GM12878 (cell line): Measurements from ENCODE around the gene METTL27. TPM values are rescaled to one million over a fixed set of nuclear protein-coding genes. Genes with fewer than 3 reads are reported as not detected.

Source experiments
- ATAC-seq: fragments of 200-7000 bp; cut with Tn5 transposase; 3 replicates; pipeline ENCODE4 v1.9.1; 2020; ENCODE audit warnings: mild to moderate bottlenecking, moderate library complexity
- BruUV-seq: library from RNA; stranded (reverse); fragments of 400-500 nt; replicated peaks from 2 replicates; lab custom pipeline; 2021; lab: Mats Ljungman, UMichigan
- CTCF ChIA-PET: fragments of 300-600 bp; sonication (Branson Sonifier 250); formaldehyde crosslinking; extraction: SDS; loops from one replicate; lab custom pipeline; 2021; ENCODE audit warnings: inconsistent platforms; lab: Yijun Ruan, JAX
- POLR2A ChIA-PET: fragments of 350-600 bp; formaldehyde crosslinking; extraction: SDS; loops from one replicate; lab custom pipeline; 2021; ENCODE audit warnings: inconsistent platforms; lab: Charles Lee
- RAD21 ChIA-PET: fragments of 300-600 bp; sonication (Branson Sonifier 250); formaldehyde crosslinking; loops from one replicate; lab custom pipeline; 2023; ENCODE audit warnings: antibody characterized with exemption; ENCODE audit not compliant: unreplicated experiment; lab: Charles Lee
- SMC1A ChIA-PET: fragments of 300-600 bp; sonication (Branson Sonifier 250); formaldehyde crosslinking; loops from one replicate; lab custom pipeline; 2023; ENCODE audit not compliant: unreplicated experiment, uncharacterized antibody; lab: Charles Lee
- DNase-seq: peaks from one replicate; pipeline ENCODE4 v3.0.0-alpha.2; 2011; ENCODE audit warnings: low read depth, low spot score
- FAIRE-seq: peaks from 3 replicates; lab custom pipeline; 2011; peaks lifted over from hg19 to GRCh38; lab: Jason Lieb, UNC
- H2AFZ ChIP-seq: 2 replicates; pipeline ENCODE4 v1.6.0; 2011; ENCODE audit warnings: low read depth, low read length, control low read depth; ENCODE audit not compliant: control insufficient read depth
- H3K27ac ChIP-seq: 2 replicates; pipeline ENCODE4 v1.5.1; 2011; ENCODE audit warnings: control low read depth; ENCODE audit not compliant: control insufficient read depth, insufficient read depth
- H3K27me3 ChIP-seq, 2 experiments: replicated peaks in 1 of 2; 2 replicates each; pipeline versions ENCODE4 v1.6.0 to v1.6.1; 2011; ENCODE audit warnings: low read length in 1 of 2; ENCODE audit not compliant: control insufficient read depth in 2 of 2, insufficient read depth in 2 of 2
- H3K36me3 ChIP-seq, 2 experiments: 2 replicates each; pipeline ENCODE4 v1.5.1; 2011; ENCODE audit warnings: low read length in 1 of 2; ENCODE audit not compliant: control insufficient read depth in 2 of 2, insufficient read depth in 2 of 2
- H3K4me1 ChIP-seq: 2 replicates; pipeline ENCODE4 v1.6.1; 2011; ENCODE audit warnings: mild to moderate bottlenecking, low read length, moderate library complexity, mixed read lengths; ENCODE audit not compliant: control insufficient read depth, insufficient read depth
- H3K4me2 ChIP-seq: 2 replicates; pipeline ENCODE4 v1.6.0; 2011; ENCODE audit warnings: control low read depth; ENCODE audit not compliant: control insufficient read depth, insufficient read depth
- H3K4me3 ChIP-seq: fragments of 200-600 bp; sonication (generic); 2 replicates; pipeline ENCODE4 v1.5.1; 2016
- H3K79me2 ChIP-seq: 2 replicates; pipeline ENCODE4 v1.6.0; 2011; ENCODE audit warnings: low read length; ENCODE audit not compliant: control insufficient read depth, insufficient read depth
- H3K9ac ChIP-seq: 2 replicates; pipeline ENCODE4 v1.8.0; 2011; ENCODE audit warnings: low read length, control low read depth, mixed read lengths; ENCODE audit not compliant: control insufficient read depth, insufficient read depth
- H3K9me3 ChIP-seq: replicated peaks from 3 replicates; pipeline ENCODE4 v1.5.1; 2011; ENCODE audit warnings: mild to moderate bottlenecking, low read length; ENCODE audit not compliant: control insufficient read depth, insufficient read depth
- H4K20me1 ChIP-seq: 2 replicates; pipeline ENCODE4 v1.6.0; 2011; ENCODE audit not compliant: control insufficient read depth, insufficient read depth
- FOS ChIP-seq: IDR thresholded peaks from 3 replicates; pipeline ENCODE4 v1.6.1; 2011; ENCODE audit warnings: borderline replicate concordance; ENCODE audit not compliant: insufficient read length; ENCODE audit errors: extremely low read depth
- HDAC2 ChIP-seq: fragments of 200-600 bp; sonication (generic); IDR thresholded peaks from 2 replicates; pipeline ENCODE4 v1.6.1; 2017
- WGBS: methylation state at CpG from one replicate; pipeline ENCODE4 v1.1.6; 2016; ENCODE audit warnings: low lambda C conversion rate; ENCODE audit not compliant: insufficient replicate concordance, insufficient coverage; ENCODE audit errors: missing lambda C conversion rate; 5-methylcytosine and 5-hydroxymethylcytosine counted together
- in situ Hi-C: fragments of 300-500 bp; cut with MboI; formaldehyde crosslinking; loops from 9 replicates; pipeline ENCODE4 v1.14.3; 2018; ENCODE audit warnings: mixed read lengths
- intact Hi-C: fragments of 100-400 bp; cut with micrococcal nuclease; formaldehyde crosslinking; loops from one replicate; pipeline ENCODE4 v1.14.2; 2022; ENCODE audit not compliant: unreplicated experiment
- polyA plus RNA-seq, 11 experiments: library from polyadenylated mRNA; depleted of rRNA in 4 of 11; unstranded in 6 of 11; stranded (reverse) in 5 of 11; fragments of >200 nt; fragmentation: Nextera tagmentation in 4 of 11; fragmentation: Illumina TruSeq in 1 of 11; extraction: Ambion mirVana in 4 of 11; extraction: Trizol in 1 of 11; gene quantifications; 1 replicate in 1 of 11; 2 replicates in 10 of 11; pipeline versions ENCODE4 v1.2.1 to v1.2.3, GENCODE V29; 2011 to 2016; ENCODE audit warnings: inconsistent platforms in 2 of 11, missing spikeins in 2 of 11, low read depth in 1 of 11
- total RNA-seq, 4 experiments: library from RNA; depleted of rRNA in 3 of 4; stranded (reverse); fragments of >200 nt in 3 of 4; fragmentation: Illumina TruSeq in 1 of 4; extraction: Trizol in 1 of 4; gene quantifications; 2 replicates each; pipeline versions ENCODE4 v1.2.1 to v1.2.3, GENCODE V29; 2013 to 2021
- TF ChIP-seq, protein P1 (sequence below): fragments of 450-650 bp; IDR thresholded peaks from 2 replicates; pipeline ENCODE4 v1.6.1; 2016; ENCODE audit warnings: mild to moderate bottlenecking, moderate library complexity, borderline replicate concordance
- TF ChIP-seq, protein P2 (sequence below): IDR thresholded peaks from 2 replicates; pipeline ENCODE4 v1.6.1; 2011; ENCODE audit warnings: low read depth, mild to moderate bottlenecking, low read length, moderate library complexity, borderline replicate concordance; ENCODE audit errors: extremely low read depth
- TF ChIP-seq, protein P3 (sequence below): fragments of 450-650 bp; IDR thresholded peaks from 2 replicates; pipeline ENCODE4 v1.6.1; 2017; ENCODE audit warnings: antibody characterized with exemption, mild to moderate bottlenecking, moderate library complexity

The METTL27 gene
- total and polyA plus RNA-seq, 10 of the 15 experiments (the other 5 are each of a cell fraction or from before 2014, with no cell fraction given) = 0.10 to 3.4 (median 0.68) TPM

DNA sequence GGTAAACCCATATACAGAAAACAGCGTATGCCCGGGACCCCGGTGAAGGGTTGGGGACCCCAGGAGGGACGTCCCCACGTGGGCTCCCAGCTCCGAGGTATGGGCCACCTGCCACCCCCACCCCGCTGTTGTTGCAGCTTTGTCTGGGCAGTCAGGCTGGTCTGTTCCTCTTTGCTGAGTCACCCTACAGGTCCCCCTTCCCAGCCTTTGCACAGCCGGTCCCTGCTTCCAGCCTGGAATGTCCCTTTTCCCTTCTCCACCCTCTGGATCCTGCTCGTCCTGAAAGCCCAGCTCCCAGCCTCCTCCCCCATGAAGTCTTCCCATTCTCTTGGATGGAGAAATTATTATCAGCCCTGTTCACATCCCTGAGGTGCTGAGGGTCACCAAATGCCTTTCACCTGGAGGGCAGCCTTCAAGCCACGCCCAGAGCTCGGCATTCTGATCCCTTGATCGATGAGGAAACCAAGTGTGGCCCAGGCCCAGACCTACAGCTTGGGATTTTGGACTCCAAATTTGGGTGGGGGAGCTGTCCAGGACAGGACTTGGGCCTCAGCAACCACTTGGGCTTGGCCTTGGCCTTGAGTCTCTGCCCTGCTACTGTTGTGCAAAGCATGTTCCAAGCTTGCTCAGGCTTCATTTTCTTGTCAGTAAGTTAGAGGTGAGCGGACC is 8.9 kb downstream of the METTL27 start:
- no peak for ATAC-seq
- Histone ChIP-seq H3K27ac (no peak overlapping the region), H3K4me1 (no peaks in the 10 kb centered on the region; the same call in 1 of the 2 replicates), H3K9ac (no peak overlapping the region), H3K36me3 (no peaks in the 10 kb centered on the region), H3K4me3 (no peak overlapping the region), H2AFZ (no peak overlapping the region), H3K27me3 (no peaks in the 10 kb centered on the region), H3K9me3 (no peaks in the 10 kb centered on the region), H4K20me1 (no peaks in the 10 kb centered on the region), H3K4me2 (no peak overlapping the region), H3K79me2 (no peaks in the 10 kb centered on the region)
- DNase-seq = no peak
- ChIA-PET CTCF (no interaction called here), SMC1A (interaction anchor here (1.0 to 1.3 kb wide), 2 partner anchors 10 to 11 kb away, joined by 3 read pairs; no protein-coding TSS in a partner anchor), POLR2A (interaction anchor here (0.6 kb wide), 1 partner anchor 87 kb away, joined by 3 read pairs; no protein-coding TSS in a partner anchor), RAD21 (no interaction called here)
- no peak for FAIRE-seq
- BruUV-seq = no TSS peak
- no peak for TF ChIP-seq FOS
- intact Hi-C loops (no loop called here), in situ Hi-C loops (no loop called here)
- WGBS = 47% methylated on average over 13 of the region's 13 CpGs

DNA sequence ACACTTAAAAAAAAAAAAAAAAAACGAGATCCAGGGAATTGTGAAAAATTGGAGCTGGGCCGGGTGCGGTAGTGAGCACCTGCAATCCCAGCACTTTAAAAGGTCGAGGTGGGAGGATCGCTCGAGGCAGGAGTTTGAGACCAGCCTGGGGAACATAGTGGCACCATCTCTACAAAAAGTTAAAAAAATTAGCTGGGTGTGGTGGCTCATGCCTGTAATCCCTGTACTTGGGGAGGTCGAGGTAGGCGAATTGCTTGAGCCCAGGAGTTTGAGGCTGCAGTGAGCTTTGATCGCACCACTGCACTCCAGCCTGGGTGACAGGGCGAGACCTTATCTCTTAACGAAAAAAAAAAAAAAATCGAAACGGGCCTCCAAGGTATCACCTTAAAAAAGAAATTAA is 9.5 kb downstream of the METTL27 start:
- Histone ChIP-seq H3K27me3 (no peaks in the 10 kb centered on the region), H2AFZ (no peak overlapping the region), H3K27ac (no peak overlapping the region), H4K20me1 (no peaks in the 10 kb centered on the region), H3K9me3 (no peaks in the 10 kb centered on the region), H3K4me3 (no peak overlapping the region), H3K79me2 (no peaks in the 10 kb centered on the region), H3K36me3 (no peaks in the 10 kb centered on the region), H3K4me1 (peaks cover 3% of the 10 kb centered on the region), H3K9ac (no peak overlapping the region), H3K4me2 (no peak overlapping the region)
- in situ Hi-C loops (no loop called here), intact Hi-C loops (no loop called here)
- RAD21 ChIA-PET = no interaction called here
- BruUV-seq = no TSS peak
- SMC1A ChIA-PET = interaction anchor here (1.0 to 1.3 kb wide), 2 partner anchors 9 to 11 kb away, joined by 3 read pairs; no protein-coding TSS in a partner anchor
- POLR2A ChIA-PET = interaction anchor here (0.6 kb wide), 1 partner anchor 87 kb away, joined by 3 read pairs; no protein-coding TSS in a partner anchor
- no peak for ATAC-seq
- FAIRE-seq = no peak
- DNase-seq = no peak
- WGBS = 58% methylated on average over 10 of the region's 13 CpGs
- CTCF ChIA-PET = interaction anchor here (1.0 kb wide), 1 partner anchor 22 kb away, joined by 4 read pairs; no protein-coding TSS in a partner anchor
- TF ChIP-seq, protein P1, sequence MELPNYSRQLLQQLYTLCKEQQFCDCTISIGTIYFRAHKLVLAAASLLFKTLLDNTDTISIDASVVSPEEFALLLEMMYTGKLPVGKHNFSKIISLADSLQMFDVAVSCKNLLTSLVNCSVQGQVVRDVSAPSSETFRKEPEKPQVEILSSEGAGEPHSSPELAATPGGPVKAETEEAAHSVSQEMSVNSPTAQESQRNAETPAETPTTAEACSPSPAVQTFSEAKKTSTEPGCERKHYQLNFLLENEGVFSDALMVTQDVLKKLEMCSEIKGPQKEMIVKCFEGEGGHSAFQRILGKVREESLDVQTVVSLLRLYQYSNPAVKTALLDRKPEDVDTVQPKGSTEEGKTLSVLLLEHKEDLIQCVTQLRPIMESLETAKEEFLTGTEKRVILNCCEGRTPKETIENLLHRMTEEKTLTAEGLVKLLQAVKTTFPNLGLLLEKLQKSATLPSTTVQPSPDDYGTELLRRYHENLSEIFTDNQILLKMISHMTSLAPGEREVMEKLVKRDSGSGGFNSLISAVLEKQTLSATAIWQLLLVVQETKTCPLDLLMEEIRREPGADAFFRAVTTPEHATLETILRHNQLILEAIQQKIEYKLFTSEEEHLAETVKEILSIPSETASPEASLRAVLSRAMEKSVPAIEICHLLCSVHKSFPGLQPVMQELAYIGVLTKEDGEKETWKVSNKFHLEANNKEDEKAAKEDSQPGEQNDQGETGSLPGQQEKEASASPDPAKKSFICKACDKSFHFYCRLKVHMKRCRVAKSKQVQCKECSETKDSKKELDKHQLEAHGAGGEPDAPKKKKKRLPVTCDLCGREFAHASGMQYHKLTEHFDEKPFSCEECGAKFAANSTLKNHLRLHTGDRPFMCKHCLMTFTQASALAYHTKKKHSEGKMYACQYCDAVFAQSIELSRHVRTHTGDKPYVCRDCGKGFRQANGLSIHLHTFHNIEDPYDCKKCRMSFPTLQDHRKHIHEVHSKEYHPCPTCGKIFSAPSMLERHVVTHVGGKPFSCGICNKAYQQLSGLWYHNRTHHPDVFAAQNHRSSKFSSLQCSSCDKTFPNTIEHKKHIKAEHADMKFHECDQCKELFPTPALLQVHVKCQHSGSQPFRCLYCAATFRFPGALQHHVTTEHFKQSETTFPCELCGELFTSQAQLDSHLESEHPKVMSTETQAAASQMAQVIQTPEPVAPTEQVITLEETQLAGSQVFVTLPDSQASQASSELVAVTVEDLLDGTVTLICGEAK = no peak
- TF ChIP-seq, protein P2, sequence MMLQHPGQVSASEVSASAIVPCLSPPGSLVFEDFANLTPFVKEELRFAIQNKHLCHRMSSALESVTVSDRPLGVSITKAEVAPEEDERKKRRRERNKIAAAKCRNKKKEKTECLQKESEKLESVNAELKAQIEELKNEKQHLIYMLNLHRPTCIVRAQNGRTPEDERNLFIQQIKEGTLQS = no peak
- TF ChIP-seq HDAC2 = no peak
- TF ChIP-seq, protein P3, sequence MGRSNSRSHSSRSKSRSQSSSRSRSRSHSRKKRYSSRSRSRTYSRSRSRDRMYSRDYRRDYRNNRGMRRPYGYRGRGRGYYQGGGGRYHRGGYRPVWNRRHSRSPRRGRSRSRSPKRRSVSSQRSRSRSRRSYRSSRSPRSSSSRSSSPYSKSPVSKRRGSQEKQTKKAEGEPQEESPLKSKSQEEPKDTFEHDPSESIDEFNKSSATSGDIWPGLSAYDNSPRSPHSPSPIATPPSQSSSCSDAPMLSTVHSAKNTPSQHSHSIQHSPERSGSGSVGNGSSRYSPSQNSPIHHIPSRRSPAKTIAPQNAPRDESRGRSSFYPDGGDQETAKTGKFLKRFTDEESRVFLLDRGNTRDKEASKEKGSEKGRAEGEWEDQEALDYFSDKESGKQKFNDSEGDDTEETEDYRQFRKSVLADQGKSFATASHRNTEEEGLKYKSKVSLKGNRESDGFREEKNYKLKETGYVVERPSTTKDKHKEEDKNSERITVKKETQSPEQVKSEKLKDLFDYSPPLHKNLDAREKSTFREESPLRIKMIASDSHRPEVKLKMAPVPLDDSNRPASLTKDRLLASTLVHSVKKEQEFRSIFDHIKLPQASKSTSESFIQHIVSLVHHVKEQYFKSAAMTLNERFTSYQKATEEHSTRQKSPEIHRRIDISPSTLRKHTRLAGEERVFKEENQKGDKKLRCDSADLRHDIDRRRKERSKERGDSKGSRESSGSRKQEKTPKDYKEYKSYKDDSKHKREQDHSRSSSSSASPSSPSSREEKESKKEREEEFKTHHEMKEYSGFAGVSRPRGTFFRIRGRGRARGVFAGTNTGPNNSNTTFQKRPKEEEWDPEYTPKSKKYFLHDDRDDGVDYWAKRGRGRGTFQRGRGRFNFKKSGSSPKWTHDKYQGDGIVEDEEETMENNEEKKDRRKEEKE = no peak
